Ascending aorta (tissue), 2 donors: ENCODE measurements around the gene BRD4. TPM values are rescaled to one million over a fixed set of nuclear protein-coding genes. Genes with fewer than 3 reads are reported as not detected.

ENCODE experiments used
- DNase-seq, 2 donors: peaks; one replicate each; pipeline ENCODE4 v3.0.0-alpha.2; 2019; ENCODE audit warnings: low spot score in 2 of 2
- H3K27ac ChIP-seq, 2 donors: fragments of 200-600 bp; sonication (generic); one replicate each; pipeline ENCODE4 v1.5.1; 2016 to 2017; ENCODE audit warnings: mild to moderate bottlenecking in 1 of 2
- H3K27me3 ChIP-seq: fragments of 200-600 bp; sonication (generic); one replicate; pipeline ENCODE4 v1.5.1; 2017
- H3K36me3 ChIP-seq, 2 donors: fragments of 200-600 bp; sonication (generic); one replicate each; pipeline ENCODE4 v1.5.1; 2016
- H3K4me1 ChIP-seq, 2 donors: fragments of 200-600 bp; sonication (generic); one replicate each; pipeline ENCODE4 v1.5.1; 2016 to 2017; ENCODE audit warnings: mild to moderate bottlenecking in 1 of 2
- H3K4me3 ChIP-seq, 2 donors: fragments of 200-600 bp; sonication (generic); one replicate each; pipeline ENCODE4 v1.5.1; 2016 to 2017; ENCODE audit warnings: mild to moderate bottlenecking in 1 of 2
- H3K9me3 ChIP-seq, 2 donors: fragments of 200-600 bp; sonication (generic); one replicate each; pipeline ENCODE4 v1.5.1; 2016
- intact Hi-C: fragments of 100-400 bp; cut with DNase I; formaldehyde crosslinking; loops from one replicate; pipeline ENCODE4 v1.15.1; 2023
- total RNA-seq: library from RNA; depleted of rRNA; stranded (reverse); fragments of >200 nt; gene quantifications from one replicate; pipeline ENCODE4 v1.1.0, GENCODE V29; 2016
- TF ChIP-seq, protein P1 (sequence below), 3 experiments: fragments of 200-600 bp in 2 of 3; fragments of 450-650 bp in 1 of 3; sonication (generic) in 2 of 3; IDR thresholded peaks; one replicate each; pipeline ENCODE4 v1.5.1; 2016 to 2019; ENCODE audit warnings: antibody characterized with exemption in 3 of 3, mild to moderate bottlenecking in 1 of 3, moderate library complexity in 1 of 3

The BRD4 gene
- total RNA-seq, 1 donor from 2014 or later: 55.3 TPM

- intact Hi-C loops: no loop called here
- Histone ChIP-seq H3K9me3 (no peaks in the 10 kb centered on the region), H3K4me1 (peaks cover 17 to 92% of the 10 kb centered on the region in 2 donors), H3K36me3 (no peaks in the 10 kb centered on the region), H3K4me3 (no peak overlapping the region), H3K27ac (peak overlapping the region; percentile 68 to 74), H3K27me3 (no peaks in the 10 kb centered on the region)
- peak in 1 of 2 donors; percentile 73 for DNase-seq
- TF ChIP-seq, protein P1, sequence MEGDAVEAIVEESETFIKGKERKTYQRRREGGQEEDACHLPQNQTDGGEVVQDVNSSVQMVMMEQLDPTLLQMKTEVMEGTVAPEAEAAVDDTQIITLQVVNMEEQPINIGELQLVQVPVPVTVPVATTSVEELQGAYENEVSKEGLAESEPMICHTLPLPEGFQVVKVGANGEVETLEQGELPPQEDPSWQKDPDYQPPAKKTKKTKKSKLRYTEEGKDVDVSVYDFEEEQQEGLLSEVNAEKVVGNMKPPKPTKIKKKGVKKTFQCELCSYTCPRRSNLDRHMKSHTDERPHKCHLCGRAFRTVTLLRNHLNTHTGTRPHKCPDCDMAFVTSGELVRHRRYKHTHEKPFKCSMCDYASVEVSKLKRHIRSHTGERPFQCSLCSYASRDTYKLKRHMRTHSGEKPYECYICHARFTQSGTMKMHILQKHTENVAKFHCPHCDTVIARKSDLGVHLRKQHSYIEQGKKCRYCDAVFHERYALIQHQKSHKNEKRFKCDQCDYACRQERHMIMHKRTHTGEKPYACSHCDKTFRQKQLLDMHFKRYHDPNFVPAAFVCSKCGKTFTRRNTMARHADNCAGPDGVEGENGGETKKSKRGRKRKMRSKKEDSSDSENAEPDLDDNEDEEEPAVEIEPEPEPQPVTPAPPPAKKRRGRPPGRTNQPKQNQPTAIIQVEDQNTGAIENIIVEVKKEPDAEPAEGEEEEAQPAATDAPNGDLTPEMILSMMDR (IDR thresholded peaks at IDR 0.05): no peak
Measured at GRCh38 chr19:15323496-15324235, 8.7 kb downstream of the BRD4 start.

- DNase-seq: no peak
- Histone ChIP-seq H3K27ac (peak overlapping the region; percentile 36 to 73), H3K4me3 (no peak overlapping the region), H3K4me1 (peaks cover 21 to 94% of the 10 kb centered on the region in 2 donors), H3K36me3 (no peaks in the 10 kb centered on the region), H3K27me3 (no peaks in the 10 kb centered on the region), H3K9me3 (no peaks in the 10 kb centered on the region)
- intact Hi-C loops: loop anchor here (2.0 kb wide), 1 partner anchor 23 kb away; no protein-coding TSS in a partner anchor
- TF ChIP-seq, protein P1 (IDR thresholded peaks at IDR 0.05): no peak
Measured at GRCh38 chr19:15321739-15322138, 10.6 kb downstream of the BRD4 start.

DNA sequence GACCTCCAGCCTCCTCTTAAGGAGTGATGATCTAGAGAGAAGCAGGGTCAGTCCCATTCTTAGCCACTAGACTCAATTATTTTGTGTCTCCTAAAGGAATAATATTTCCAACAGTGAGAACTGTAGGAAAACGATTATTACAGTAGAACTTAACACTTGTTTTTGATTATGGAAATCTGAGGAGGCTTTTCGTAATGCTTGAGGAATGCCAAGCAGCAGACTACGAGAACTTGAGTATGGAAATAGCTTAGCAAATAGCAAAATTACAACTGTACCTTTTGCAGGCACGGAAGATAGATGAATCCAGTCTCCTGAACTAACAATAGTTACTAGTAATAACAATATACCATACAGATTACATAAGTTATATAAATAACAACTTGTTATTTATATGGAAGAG, 12.2 kb downstream of the BRD4 start:
- H3K36me3 ChIP-seq: no peaks in the 10 kb centered on the region
- DNase-seq: no peak
- H3K27ac ChIP-seq: peak overlapping the region; percentile 63 to 73
- H3K4me3 ChIP-seq: peak overlapping the region in 1 of 2 donors; percentile 10
- H3K9me3 ChIP-seq: no peaks in the 10 kb centered on the region
- peaks cover 19 to 88% of the 10 kb centered on the region in 2 donors for H3K4me1 ChIP-seq
- TF ChIP-seq, protein P1 (IDR thresholded peaks at IDR 0.05): no peak
- H3K27me3 ChIP-seq: no peaks in the 10 kb centered on the region
- intact Hi-C loops: loop anchor here (2.0 kb wide), 1 partner anchor 21 kb away; no protein-coding TSS in a partner anchor

DNA sequence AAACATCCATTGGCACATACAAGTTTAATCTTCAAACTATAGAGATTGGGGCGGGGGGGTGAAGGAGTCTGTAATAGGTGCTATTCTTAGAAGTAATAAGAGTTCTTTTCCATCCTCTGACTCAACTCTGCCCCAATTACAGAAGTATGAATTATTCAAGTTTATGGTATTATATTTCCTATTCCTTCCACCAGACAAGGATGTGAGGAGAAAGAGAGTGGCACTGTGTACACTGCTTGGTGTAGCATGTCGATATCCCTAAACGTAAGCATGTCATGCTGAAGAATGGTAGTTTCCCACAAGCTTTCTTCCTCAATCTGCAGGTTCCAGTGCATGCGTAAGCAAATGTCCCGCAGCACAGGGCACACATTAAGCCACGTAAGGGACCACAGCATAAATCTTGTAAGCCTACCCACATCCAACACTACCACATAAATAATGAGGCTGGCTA, 14.1 kb downstream of the BRD4 start:
- no peak for DNase-seq
- H3K4me3 ChIP-seq: peak overlapping the region in 1 of 2 donors; percentile 13
- no peaks in the 10 kb centered on the region for H3K9me3 ChIP-seq
- H3K4me1 ChIP-seq: peaks cover 17 to 88% of the 10 kb centered on the region in 2 donors
- TF ChIP-seq, protein P1 (IDR thresholded peaks at IDR 0.05): no peak
- H3K36me3 ChIP-seq: no peaks in the 10 kb centered on the region
- intact Hi-C loops: no loop called here
- no peaks in the 10 kb centered on the region for H3K27me3 ChIP-seq
- H3K27ac ChIP-seq: peak overlapping the region; percentile 63 to 73

DNA sequence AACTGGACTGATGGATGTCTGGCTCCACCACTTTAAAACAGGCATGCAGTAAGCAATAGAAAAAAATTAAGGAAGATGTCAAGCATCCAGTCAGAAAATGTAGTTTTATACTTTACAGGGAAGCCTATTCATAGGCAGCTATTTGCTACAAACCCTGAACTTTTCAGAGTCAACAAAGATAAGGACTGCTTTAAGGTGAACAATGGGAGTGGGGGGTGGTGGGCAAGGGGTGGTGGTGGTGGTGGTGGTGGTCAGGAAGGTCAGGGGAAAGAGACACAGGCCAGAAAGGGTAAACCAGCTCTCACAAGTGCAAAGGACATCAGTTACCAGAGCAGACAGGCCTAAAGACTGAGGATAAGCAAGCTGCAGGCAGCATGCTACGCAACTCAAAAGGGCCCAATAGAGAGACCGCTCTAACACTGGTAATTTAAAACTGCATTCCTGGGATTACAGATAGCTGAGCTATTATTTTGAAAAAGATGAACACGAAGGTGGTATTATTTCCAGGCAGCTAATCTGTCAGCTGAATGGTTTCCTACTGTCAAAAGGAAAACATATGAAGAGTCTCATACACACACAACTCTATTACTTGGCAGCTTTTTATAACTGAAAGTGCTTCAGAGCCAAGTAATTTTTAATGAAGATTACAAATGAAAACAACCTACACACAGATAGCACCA, 14.8 kb downstream of the BRD4 start:
- Histone ChIP-seq H3K36me3 (no peaks in the 10 kb centered on the region), H3K9me3 (no peaks in the 10 kb centered on the region), H3K4me3 (no peak overlapping the region), H3K4me1 (peaks cover 17 to 84% of the 10 kb centered on the region in 2 donors), H3K27ac (peak overlapping the region; percentile 63 to 73), H3K27me3 (no peaks in the 10 kb centered on the region)
- TF ChIP-seq, protein P1 (IDR thresholded peaks at IDR 0.05): no peak
- no peak for DNase-seq
- intact Hi-C loops: no loop called here
